Psoas muscle (tissue), 8 donors: Measurements from ENCODE around the gene BCAN. TPM values are rescaled to one million over a fixed set of nuclear protein-coding genes. Genes with fewer than 3 reads are reported as not detected.
A peak's percentile ranks its signal among the peaks of the same experiment; 100 is the strongest.

Experiments used
- ATAC-seq, 4 donors: fragments of 200-7000 bp; cut with Tn5 transposase; one replicate each; pipeline ENCODE4 v1.9.1; 2020; ENCODE audit warnings: moderate library complexity in 3 of 4, mild to moderate bottlenecking in 2 of 4
- DNase-seq, 2 donors: peaks; one replicate each; pipeline ENCODE4 v3.0.0-alpha.2; 2020
- H3K27ac ChIP-seq: fragments of 200-600 bp; one replicate; pipeline ENCODE4 v1.8.0; 2022
- H3K27me3 ChIP-seq, 3 donors: fragments of 200-600 bp in 1 of 3; one replicate each; pipeline versions ENCODE4 v1.6.1 to v1.8.0; 2013 to 2022; ENCODE audit warnings: low read length in 2 of 3, mild to moderate bottlenecking in 2 of 3, moderate library complexity in 1 of 3; ENCODE audit not compliant: insufficient read depth in 3 of 3
- H3K36me3 ChIP-seq, 2 donors: fragments of 200-600 bp in 1 of 2; one replicate each; pipeline versions ENCODE4 v1.6.1 to v1.8.0; 2013 to 2022; ENCODE audit warnings: low read depth in 1 of 2, mild to moderate bottlenecking in 1 of 2, moderate library complexity in 1 of 2; ENCODE audit not compliant: insufficient read depth in 1 of 2
- H3K4me1 ChIP-seq: fragments of 200-600 bp; one replicate; pipeline ENCODE4 v1.8.0; 2022
- H3K4me3 ChIP-seq: fragments of 200-600 bp; one replicate; pipeline ENCODE4 v1.8.0; 2022; ENCODE audit warnings: mild to moderate bottlenecking
- H3K9me3 ChIP-seq: fragments of 200-600 bp; one replicate; pipeline ENCODE4 v1.8.0; 2022
- CTCF ChIP-seq: fragments of 200-600 bp; IDR thresholded peaks from one replicate; pipeline ENCODE4 v1.8.0; 2022; ENCODE audit warnings: antibody characterized with exemption
- WGBS, 3 donors: extraction: QIAGEN DNeasy Blood & Tissue Kit; methylation state at CpG; one replicate each; pipeline versions ENCODE4 v1.1.6 to v1.1.7; 2013; 5-methylcytosine and 5-hydroxymethylcytosine counted together
- intact Hi-C, 2 donors: fragments of 100-400 bp; cut with DNase I; formaldehyde crosslinking; loops; one replicate each; pipeline versions ENCODE4 v1.11.0 to v1.14.2; 2022
- polyA plus RNA-seq, 3 donors: library from polyadenylated mRNA; stranded (reverse); fragments of 200-250 nt; gene quantifications; one replicate each; pipeline ENCODE4 v1.2.3, GENCODE V29; 2013
- total RNA-seq, 4 donors: library from RNA; stranded (reverse); fragmentation: NEBNext Ultra II Directional in 2 of 4; extraction: Animal tissue kit (Norgen Biotek cat#: 25700) in 2 of 4; gene quantifications; one replicate each; pipeline versions ENCODE4 v1.2.1 to v1.2.4, GENCODE V29; 2021 to 2023
- donor health status: healthy with polysubstance abuse.
- donor health status: DM: no; HTN: no; CAD: no; lungs with moderate emphysema.
- donor health status: Bipolar disorder and iron deficiency.
- donor health status: healthy.
- donor health status: DM: yes; HTN: yes; CAD: no.
- donor health status: DM: no; HTN: no; CAD: no.
- donor health status: DM: no; HTN: no; CAD: no.
- donor health status: DM: yes; HTN: yes; CAD: no.

The BCAN gene
- total and polyA plus RNA-seq, 7 donors = 0.06 to 0.36 (median 0.18) TPM; not detected in 3

DNA sequence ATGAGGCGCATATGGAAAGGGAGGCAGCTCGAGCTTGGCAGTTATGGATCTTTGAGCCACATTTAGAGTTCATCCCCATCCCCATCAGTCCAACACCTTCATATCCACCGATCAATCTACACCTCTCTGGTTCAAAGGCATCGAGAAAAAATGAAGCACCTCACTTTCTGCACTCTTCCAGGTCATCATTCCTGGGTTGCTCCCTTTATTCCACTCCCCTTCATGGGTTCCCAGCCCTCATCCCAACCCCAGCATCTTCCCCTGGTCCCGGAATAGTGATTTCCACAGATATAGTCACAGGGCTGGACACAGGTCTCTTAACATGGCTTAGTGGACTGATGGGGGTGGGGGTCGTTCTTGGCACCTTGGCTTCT lies 22.3 kb upstream of the BCAN start:
- WGBS, 3 donors = 23 to 31% (median 26%) methylated on average over 4 to 6 of the region's 6 CpGs
- Histone ChIP-seq H3K9me3 (no peaks in the 10 kb centered on the region), H3K4me3 (no peak overlapping the region), H3K36me3 (no peaks in the 10 kb centered on the region), H3K4me1 (peaks cover 8% of the 10 kb centered on the region), H3K27me3 (peaks cover 0 to 56% (median 12%) of the 10 kb centered on the region in 3 donors), H3K27ac (no peak overlapping the region)
- no peak for ATAC-seq
- intact Hi-C loops = no loop called here
- no peak for TF ChIP-seq CTCF
- DNase-seq = no peak

GRCh38 chr1:156622581-156623297 lies 19.2 kb upstream of the BCAN start:
- 75 to 80% (median 76%) methylated on average over 6 of the region's 6 CpGs for WGBS, 3 donors
- TF ChIP-seq CTCF = no peak
- intact Hi-C loops = no loop called here

DNA sequence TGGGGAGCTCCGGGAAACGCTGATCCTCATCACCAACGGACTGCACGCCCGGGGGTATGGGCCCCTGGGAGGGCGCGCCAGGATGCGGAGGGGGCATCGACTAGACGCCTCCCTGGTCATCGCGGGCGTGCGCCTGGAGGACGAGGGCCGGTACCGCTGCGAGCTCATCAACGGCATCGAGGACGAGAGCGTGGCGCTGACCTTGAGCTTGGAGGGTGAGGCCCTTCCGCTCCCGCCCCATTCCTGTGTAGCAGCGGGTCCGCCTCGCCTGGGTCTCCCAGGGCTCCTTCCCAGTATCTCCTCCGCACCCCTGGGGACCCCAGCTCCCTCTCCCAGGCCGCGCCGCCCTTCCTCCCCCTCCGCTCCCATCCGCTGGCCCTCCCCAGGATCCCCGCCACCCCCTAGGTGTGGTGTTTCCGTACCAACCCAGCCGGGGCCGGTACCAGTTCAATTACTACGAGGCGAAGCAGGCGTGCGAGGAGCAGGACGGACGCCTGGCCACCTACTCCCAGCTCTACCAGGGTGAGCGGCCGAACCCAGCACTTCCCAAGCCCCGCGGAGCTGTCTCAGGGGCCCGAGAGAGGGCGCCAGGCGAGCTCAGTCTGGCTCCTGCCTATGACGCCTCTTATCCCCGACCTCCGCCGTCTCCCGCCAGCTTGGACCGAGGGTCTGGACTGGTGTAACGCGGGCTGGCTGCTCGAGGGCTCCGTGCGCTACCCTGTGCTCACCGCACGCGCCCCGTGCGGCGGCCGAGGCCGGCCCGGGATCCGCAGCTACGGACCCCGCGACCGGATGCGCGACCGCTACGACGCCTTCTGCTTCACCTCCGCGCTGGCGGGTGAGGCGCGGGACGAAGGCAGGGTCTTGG lies 17.7 kb upstream of the BCAN start:
- intact Hi-C loops = no loop called here
- no peak overlapping the region for H3K27ac ChIP-seq
- no peaks in the 10 kb centered on the region for H3K9me3 ChIP-seq
- H3K4me1 ChIP-seq = peaks cover 13% of the 10 kb centered on the region
- H3K4me3 ChIP-seq = peak overlapping the region; percentile 60
- ATAC-seq (peak; percentile 61 to 72 (median 68)), DNase-seq (peak; percentile 37 to 70)
- TF ChIP-seq CTCF = peak; percentile 22
- no peaks in the 10 kb centered on the region for H3K36me3 ChIP-seq
- H3K27me3 ChIP-seq = peaks cover 0 to 63% (median 19%) of the 10 kb centered on the region in 3 donors
- WGBS, 3 donors = 1% methylated on average over 67 to 87 of the region's 87 CpGs

More at GRCh38 chr1:156622581-156623297, 19.2 kb upstream of the BCAN start:
- H3K4me3 ChIP-seq = no peak overlapping the region
- peaks cover 13% of the 10 kb centered on the region for H3K4me1 ChIP-seq
- no peaks in the 10 kb centered on the region for H3K9me3 ChIP-seq
- peaks cover 0 to 70% (median 20%) of the 10 kb centered on the region in 3 donors for H3K27me3 ChIP-seq
- no peaks in the 10 kb centered on the region for H3K36me3 ChIP-seq
- no peak overlapping the region for H3K27ac ChIP-seq
- DNase-seq = no peak
- ATAC-seq = no peak

DNA sequence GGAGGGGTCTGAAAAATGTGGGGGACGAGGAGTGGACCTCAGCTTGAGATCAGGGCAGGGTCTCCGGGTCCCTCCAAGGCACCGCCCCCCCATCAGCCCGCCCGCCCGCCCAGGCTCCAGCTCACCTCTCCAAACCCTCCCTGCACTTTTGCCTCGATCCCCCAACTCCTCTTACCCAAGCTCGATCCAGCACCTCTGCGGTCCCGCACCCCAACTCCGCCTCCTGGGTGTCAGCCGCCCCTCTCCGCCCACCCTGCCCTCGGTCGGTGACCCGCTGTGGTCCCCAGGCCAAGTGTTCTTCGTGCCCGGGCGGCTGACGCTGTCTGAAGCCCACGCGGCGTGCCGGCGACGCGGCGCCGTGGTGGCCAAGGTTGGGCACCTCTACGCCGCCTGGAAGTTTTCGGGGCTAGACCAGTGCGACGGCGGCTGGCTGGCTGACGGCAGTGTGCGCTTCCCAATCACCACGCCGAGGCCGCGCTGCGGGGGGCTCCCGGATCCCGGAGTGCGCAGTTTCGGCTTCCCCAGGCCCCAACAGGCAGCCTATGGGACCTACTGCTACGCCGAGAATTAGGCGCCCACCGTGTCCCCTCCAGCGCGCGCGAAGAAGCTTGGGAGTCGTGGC lies 17.0 kb upstream of the BCAN start:
- Histone ChIP-seq H3K4me3 (peak overlapping the region; percentile 60), H3K9me3 (no peaks in the 10 kb centered on the region), H3K4me1 (peaks cover 13% of the 10 kb centered on the region), H3K27me3 (peaks cover 0 to 61% (median 16%) of the 10 kb centered on the region in 3 donors), H3K36me3 (no peaks in the 10 kb centered on the region), H3K27ac (no peak overlapping the region)
- intact Hi-C loops = no loop called here
- 1 to 2% (median 1%) methylated on average over 48 to 55 of the region's 55 CpGs for WGBS, 3 donors
- no peak for DNase-seq
- peak; percentile 1 for TF ChIP-seq CTCF
- peak; percentile 12 to 29 (median 19) for ATAC-seq
